GM12874 (cell line): Measurements from ENCODE around the gene PRRT1.

Experiments used
- CTCF ChIP-seq: IDR thresholded peaks from 2 replicates; pipeline ENCODE4 v1.5.1; 2011; ENCODE audit warnings: low read depth, mild to moderate bottlenecking, control low read depth, low read length, moderate library complexity; ENCODE audit not compliant: insufficient read depth

PRRT1 gene

GRCh38 chr6:32178547-32179440, 27.1 kb upstream of the PRRT1 start:
- TF ChIP-seq CTCF = no peak

- TF ChIP-seq CTCF = no peak
Observed at GRCh38 chr6:32177788-32178546, 26.2 kb upstream of the PRRT1 start, which contains the start of gene RNF5. TSS of gene RNF5 (plus strand) at chr6:32178405. CDS start at chr6:32178512, 107 bp downstream.

GRCh38 chr6:32177183-32177787, 25.5 kb upstream of the PRRT1 start:
- TF ChIP-seq CTCF = no peak

- no peak for TF ChIP-seq CTCF
Observed at GRCh38 chr6:32176476-32177182, 24.9 kb upstream of the PRRT1 start.

- no peak for TF ChIP-seq CTCF
Observed at GRCh38 chr6:32175711-32176475, 24.2 kb upstream of the PRRT1 start, which contains the start of gene AGPAT1. TSS of gene AGPAT1 (minus strand) at chr6:32176084. CDS start at chr6:32171496, 4,588 bp downstream.

- TF ChIP-seq CTCF = no peak
Observed at GRCh38 chr6:32175322-32175710, 23.6 kb upstream of the PRRT1 start.
